Measurements from ENCODE around the gene IGFBPL1. TPM values are rescaled to one million over a fixed set of nuclear protein-coding genes. Genes with fewer than 3 reads are reported as not detected.
"Not testable (repeated sequence)": the region's sequence is repeated elsewhere in the genome, so short reads cannot be mapped to it uniquely, and the experiment has no call there.

Gene IGFBPL1
- total and polyA plus RNA-seq, 5 donors from 2014 or later, result not detected

- no peaks in the 10 kb centered on the region for H3K4me1 ChIP-seq (ENCODE audit: control insufficient read depth, insufficient read depth, low read length, poor library complexity, severe bottlenecking)
- peaks cover 0 to 1% (median 0%) of the 10 kb centered on the region in 7 donors for H3K9me3 Mint-ChIP-seq
- no peak overlapping the region for H3K4me3 Mint-ChIP-seq
Measured at GRCh38 chr9:38404314-38404713, 19.9 kb downstream of the IGFBPL1 start.

GRCh38 chr9:38401994-38402393, 22.3 kb downstream of the IGFBPL1 start:
- H3K9me3 Mint-ChIP-seq, result peaks cover 0 to 1% (median 0%) of the 10 kb centered on the region in 7 donors
- Histone ChIP-seq H3K4me3 (ENCODE audit: low read depth, low read length) (no peak overlapping the region), H3K9me3 (ENCODE audit: control insufficient read depth in 2 of 2, low read length in 2 of 2) (no peaks in the 10 kb centered on the region), H3K4me1 (ENCODE audit: control insufficient read depth, insufficient read depth, low read length, poor library complexity, severe bottlenecking) (no peaks in the 10 kb centered on the region), H3K27me3 (ENCODE audit: control insufficient read depth, insufficient read depth, low read length) (no peaks in the 10 kb centered on the region), H3K27ac (ENCODE audit: insufficient read depth, low read length, poor library complexity, severe bottlenecking) (no peak overlapping the region), H3K36me3 (ENCODE audit: control insufficient read depth, insufficient read depth, low read length) (peaks cover 2% of the 10 kb centered on the region)
- DNase-seq (no peak), ATAC-seq (ENCODE audit: low read depth in 2 of 2) (no peak)
- H3K27ac Mint-ChIP-seq, result no peak overlapping the region
- peaks cover 13% of the 10 kb centered on the region for H3K36me3 Mint-ChIP-seq
- H3K27me3 Mint-ChIP-seq, result peaks cover 7% of the 10 kb centered on the region
- H3K4me1 Mint-ChIP-seq, result no peaks in the 10 kb centered on the region
- H3K4me3 Mint-ChIP-seq, result no peak overlapping the region

More at GRCh38 chr9:38404314-38404713, 19.9 kb downstream of the IGFBPL1 start:
- H3K4me3 ChIP-seq (ENCODE audit: low read depth, low read length), result no peak overlapping the region
- H3K27me3 ChIP-seq (ENCODE audit: control insufficient read depth, insufficient read depth, low read length), result peaks cover 2% of the 10 kb centered on the region
- H3K27ac Mint-ChIP-seq, result no peak overlapping the region
- H3K4me1 Mint-ChIP-seq, result no peaks in the 10 kb centered on the region
- ATAC-seq (ENCODE audit: low read depth in 2 of 2), result no peak
- H3K27me3 Mint-ChIP-seq, result peaks cover 7% of the 10 kb centered on the region
- H3K36me3 Mint-ChIP-seq, result no peaks in the 10 kb centered on the region
- H3K36me3 ChIP-seq (ENCODE audit: control insufficient read depth, insufficient read depth, low read length), result no peaks in the 10 kb centered on the region
- no peak overlapping the region for H3K27ac ChIP-seq (ENCODE audit: insufficient read depth, low read length, poor library complexity, severe bottlenecking)
- no peak for DNase-seq
- no peaks in the 10 kb centered on the region for H3K9me3 ChIP-seq (ENCODE audit: control insufficient read depth in 2 of 2, low read length in 2 of 2)

GRCh38 chr9:38399191-38399590, 25.1 kb downstream of the IGFBPL1 start:
- H3K36me3 ChIP-seq (ENCODE audit: control insufficient read depth, insufficient read depth, low read length), result peaks cover 10% of the 10 kb centered on the region
- not testable (repeated sequence) for H3K4me3 ChIP-seq (ENCODE audit: low read depth, low read length); H3K27ac ChIP-seq (ENCODE audit: insufficient read depth, low read length, poor library complexity, severe bottlenecking); H3K27ac Mint-ChIP-seq; H3K4me1 Mint-ChIP-seq; H3K27me3 Mint-ChIP-seq; H3K9me3 Mint-ChIP-seq; H3K4me1 ChIP-seq (ENCODE audit: control insufficient read depth, insufficient read depth, low read length, poor library complexity, severe bottlenecking); H3K9me3 ChIP-seq (ENCODE audit: control insufficient read depth in 2 of 2, low read length in 2 of 2); H3K4me3 Mint-ChIP-seq; H3K27me3 ChIP-seq (ENCODE audit: control insufficient read depth, insufficient read depth, low read length); ATAC-seq (ENCODE audit: low read depth in 2 of 2); DNase-seq
- H3K36me3 Mint-ChIP-seq, result peaks cover 31% of the 10 kb centered on the region

GRCh38 chr9:38396371-38396671, 27.9 kb downstream of the IGFBPL1 start:
- peak overlapping the region in 1 of 4 donors; percentile 51 for H3K4me3 Mint-ChIP-seq
- H3K27ac Mint-ChIP-seq, result no peak overlapping the region
- H3K9me3 ChIP-seq (ENCODE audit: control insufficient read depth in 2 of 2, low read length in 2 of 2), result no peaks in the 10 kb centered on the region

GRCh38 chr9:38395653-38396370, 28.4 kb downstream of the IGFBPL1 start:
- no peak overlapping the region for H3K4me3 ChIP-seq (ENCODE audit: low read depth, low read length)
- no peak overlapping the region for H3K27ac ChIP-seq (ENCODE audit: insufficient read depth, low read length, poor library complexity, severe bottlenecking)
- DNase-seq (no peak), ATAC-seq (ENCODE audit: low read depth in 2 of 2) (no peak)
- Mint-ChIP-seq H3K27ac (no peak overlapping the region), H3K4me3 (no peak overlapping the region), H3K27me3 (no peaks in the 10 kb centered on the region), H3K9me3 (no peaks in the 10 kb centered on the region), H3K4me1 (peaks cover 0 to 29% (median 15%) of the 10 kb centered on the region in 4 donors), H3K36me3 (peaks cover 31% of the 10 kb centered on the region)
- no peaks in the 10 kb centered on the region for H3K27me3 ChIP-seq (ENCODE audit: control insufficient read depth, insufficient read depth, low read length)
- H3K9me3 ChIP-seq (ENCODE audit: control insufficient read depth in 2 of 2, low read length in 2 of 2), result no peaks in the 10 kb centered on the region
- peaks cover 14% of the 10 kb centered on the region for H3K4me1 ChIP-seq (ENCODE audit: control insufficient read depth, insufficient read depth, low read length, poor library complexity, severe bottlenecking)
- H3K36me3 ChIP-seq (ENCODE audit: control insufficient read depth, insufficient read depth, low read length), result peaks cover 10% of the 10 kb centered on the region

More at GRCh38 chr9:38396371-38396671, 27.9 kb downstream of the IGFBPL1 start:
- ATAC-seq (ENCODE audit: low read depth in 2 of 2), result no peak
- Mint-ChIP-seq H3K4me1 (peaks cover 0 to 29% (median 15%) of the 10 kb centered on the region in 4 donors), H3K36me3 (peaks cover 31% of the 10 kb centered on the region), H3K9me3 (no peaks in the 10 kb centered on the region), H3K27me3 (no peaks in the 10 kb centered on the region)
- Histone ChIP-seq H3K36me3 (ENCODE audit: control insufficient read depth, insufficient read depth, low read length) (peaks cover 10% of the 10 kb centered on the region), H3K4me1 (ENCODE audit: control insufficient read depth, insufficient read depth, low read length, poor library complexity, severe bottlenecking) (peaks cover 14% of the 10 kb centered on the region), H3K27ac (ENCODE audit: insufficient read depth, low read length, poor library complexity, severe bottlenecking) (no peak overlapping the region), H3K4me3 (ENCODE audit: low read depth, low read length) (no peak overlapping the region), H3K27me3 (ENCODE audit: control insufficient read depth, insufficient read depth, low read length) (no peaks in the 10 kb centered on the region)
- no peak for DNase-seq

- H3K27me3 ChIP-seq (ENCODE audit: control insufficient read depth, insufficient read depth, low read length), result no peaks in the 10 kb centered on the region
- Mint-ChIP-seq H3K9me3 (no peaks in the 10 kb centered on the region), H3K27ac (no peak overlapping the region)
Measured at GRCh38 chr9:38394416-38394815, 29.8 kb downstream of the IGFBPL1 start.

GRCh38 chr9:38393128-38393796, 31.0 kb downstream of the IGFBPL1 start:
- no peak for ATAC-seq (ENCODE audit: low read depth in 2 of 2)
- H3K9me3 ChIP-seq (ENCODE audit: control insufficient read depth in 2 of 2, low read length in 2 of 2), result no peaks in the 10 kb centered on the region
- H3K36me3 ChIP-seq (ENCODE audit: control insufficient read depth, insufficient read depth, low read length), result peaks cover 10% of the 10 kb centered on the region
- H3K27ac ChIP-seq (ENCODE audit: insufficient read depth, low read length, poor library complexity, severe bottlenecking), result no peak overlapping the region
- peaks cover 14% of the 10 kb centered on the region for H3K4me1 ChIP-seq (ENCODE audit: control insufficient read depth, insufficient read depth, low read length, poor library complexity, severe bottlenecking)
- Mint-ChIP-seq H3K9me3 (no peaks in the 10 kb centered on the region), H3K27ac (peak overlapping the region; percentile 89 to 95 (median 94)), H3K4me3 (peak overlapping the region; percentile 84 to 96 (median 94)), H3K36me3 (peaks cover 24% of the 10 kb centered on the region), H3K4me1 (peaks cover 0 to 29% (median 15%) of the 10 kb centered on the region in 4 donors), H3K27me3 (peaks cover 8% of the 10 kb centered on the region)
- peak overlapping the region; percentile 73 for H3K4me3 ChIP-seq (ENCODE audit: low read depth, low read length)
- no peaks in the 10 kb centered on the region for H3K27me3 ChIP-seq (ENCODE audit: control insufficient read depth, insufficient read depth, low read length)
- DNase-seq, result peak in 1 of 3 donors; percentile 7

More at GRCh38 chr9:38394416-38394815, 29.8 kb downstream of the IGFBPL1 start:
- Histone ChIP-seq H3K36me3 (ENCODE audit: control insufficient read depth, insufficient read depth, low read length) (peaks cover 10% of the 10 kb centered on the region), H3K27ac (ENCODE audit: insufficient read depth, low read length, poor library complexity, severe bottlenecking) (no peak overlapping the region), H3K9me3 (ENCODE audit: control insufficient read depth in 2 of 2, low read length in 2 of 2) (no peaks in the 10 kb centered on the region), H3K4me3 (ENCODE audit: low read depth, low read length) (no peak overlapping the region), H3K4me1 (ENCODE audit: control insufficient read depth, insufficient read depth, low read length, poor library complexity, severe bottlenecking) (peaks cover 14% of the 10 kb centered on the region)
- Mint-ChIP-seq H3K4me3 (peak overlapping the region in 2 of 4 donors; percentile 54 to 76), H3K36me3 (peaks cover 31% of the 10 kb centered on the region), H3K4me1 (peaks cover 0 to 29% (median 15%) of the 10 kb centered on the region in 4 donors), H3K27me3 (peaks cover 8% of the 10 kb centered on the region)
- ATAC-seq (ENCODE audit: low read depth in 2 of 2), result no peak
- no peak for DNase-seq
